DMS153 (cell line): ENCODE data around the gene RNU6-1.

Experiments
- DNase-seq: peaks from one replicate; lab custom pipeline; 2025; lab: John Stamatoyannopoulos, UW

RNU6-1 gene

DNA sequence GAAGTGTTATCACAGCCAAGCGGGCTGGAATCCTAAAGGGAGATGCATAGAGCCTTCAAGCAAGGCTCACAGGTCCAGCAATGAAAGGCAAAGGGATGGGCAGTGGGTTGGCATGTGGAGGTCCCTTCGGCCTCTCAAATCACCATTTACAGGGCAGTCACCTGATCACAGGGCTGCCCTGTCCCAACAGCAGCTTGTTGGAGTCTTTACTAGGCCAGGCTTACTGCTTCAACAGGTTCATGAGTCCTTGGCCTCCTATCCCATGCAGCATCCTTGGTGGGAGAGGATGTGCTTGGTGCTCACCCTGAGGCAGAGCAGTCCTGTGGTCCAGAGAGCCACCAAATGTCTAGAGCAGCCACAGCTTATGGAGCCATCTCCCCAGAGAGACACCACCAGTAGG is 38.7 kb downstream of the RNU6-1 start:
- no peak for DNase-seq

DNA sequence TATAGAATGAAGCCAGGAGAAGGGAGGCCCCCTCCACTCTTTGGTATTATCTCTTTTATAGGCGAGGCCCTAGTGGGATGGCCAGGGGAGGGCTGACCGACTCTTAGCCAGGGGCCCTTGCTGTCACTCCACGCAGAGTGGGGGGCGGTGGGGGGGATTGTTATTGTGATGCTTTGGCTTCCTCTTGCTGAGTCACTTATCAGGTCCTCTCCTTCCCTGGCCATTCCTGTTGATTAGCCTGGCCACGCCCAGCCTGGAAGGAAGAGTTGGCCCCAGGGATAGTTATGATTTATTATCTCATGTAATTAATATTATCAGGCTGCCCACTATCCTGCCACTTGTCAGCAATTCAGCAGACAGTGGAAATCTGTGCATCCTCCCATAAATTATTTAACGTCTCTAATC is 40.0 kb downstream of the RNU6-1 start:
- DNase-seq: no peak

DNA sequence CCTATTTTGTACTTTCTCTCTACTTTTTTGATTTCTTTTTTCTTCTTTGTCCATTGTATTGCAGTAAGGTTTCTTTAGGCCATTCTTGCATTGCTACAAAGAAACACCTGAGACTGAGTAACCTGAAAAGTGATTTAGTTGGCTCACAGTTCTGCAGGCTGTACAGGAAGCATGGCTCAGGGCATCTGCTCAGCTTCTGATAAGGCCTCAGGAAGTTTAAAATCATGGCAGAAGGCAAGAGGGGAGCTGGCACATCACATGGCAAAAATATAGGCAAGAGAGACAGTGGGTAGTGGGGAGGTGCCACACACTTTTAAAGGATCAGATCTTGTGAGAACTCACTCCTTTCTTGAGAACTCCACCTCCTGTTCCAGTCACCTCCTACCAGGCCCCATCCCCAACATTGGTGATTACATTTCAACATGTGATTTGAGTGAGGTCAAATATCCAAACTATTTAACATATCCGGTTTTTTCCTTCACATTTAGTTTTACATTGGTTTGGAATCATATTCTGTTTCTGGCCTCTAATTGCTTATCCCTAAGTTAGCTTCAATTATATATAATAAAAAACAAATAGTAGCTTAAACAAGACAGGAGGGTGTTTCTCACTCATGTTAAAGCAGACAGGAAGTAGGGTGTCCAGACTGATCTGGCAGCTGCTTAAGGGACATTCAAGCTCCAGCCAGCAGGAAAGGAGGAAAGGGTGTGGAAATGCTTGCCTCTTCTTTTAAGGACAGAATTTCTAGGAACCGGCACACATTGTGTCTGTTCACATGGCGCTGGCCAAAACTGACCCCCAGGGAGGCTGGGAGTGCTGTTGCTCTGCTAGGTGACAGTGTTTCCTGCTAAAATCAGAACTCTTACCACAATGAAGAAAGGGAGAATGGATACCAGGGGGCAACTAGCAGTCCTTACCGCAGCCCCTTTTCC is 43.4 kb downstream of the RNU6-1 start:
- DNase-seq: no peak

DNA sequence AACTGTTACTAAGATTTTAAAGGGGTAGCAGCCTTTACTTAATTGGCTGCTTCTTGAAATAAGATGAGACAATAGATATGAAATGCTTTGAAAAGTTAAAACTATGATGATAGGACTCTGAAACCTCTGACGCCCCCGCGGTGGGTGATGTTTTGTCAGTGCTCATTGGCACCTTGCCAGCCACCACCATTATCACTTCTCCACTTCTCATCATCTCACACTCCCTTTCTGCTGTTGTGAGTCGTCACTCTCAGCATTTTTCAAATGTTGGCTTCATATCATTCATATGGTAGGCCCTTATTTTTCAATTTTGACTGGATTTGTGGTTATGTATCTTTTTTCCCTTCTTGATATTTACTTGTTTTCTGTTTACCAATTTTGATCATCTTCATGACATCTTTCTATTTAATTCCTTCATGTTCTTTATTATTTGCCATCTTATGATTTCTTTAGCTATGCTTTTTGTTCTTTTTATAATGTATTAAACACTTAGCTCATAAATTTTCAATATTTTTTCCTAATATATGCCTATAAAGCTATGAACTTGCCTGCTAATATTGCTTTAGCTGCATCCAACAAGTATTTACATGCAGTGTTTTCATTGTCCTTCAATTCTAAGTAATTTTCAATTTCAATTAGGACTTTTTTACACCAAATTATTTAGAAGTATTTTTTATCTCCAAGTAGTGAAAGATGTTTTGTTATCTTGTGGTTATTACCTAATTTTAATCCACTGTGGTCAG is 44.8 kb downstream of the RNU6-1 start:
- DNase-seq: no peak

GRCh38 chr15:67792250-67792942 is 47.4 kb downstream of the RNU6-1 start:
- no peak for DNase-seq

GRCh38 chr15:67790610-67791319 is 49.1 kb downstream of the RNU6-1 start:
- DNase-seq: no peak
